HG03159 (cell line): Measurements from ENCODE around the gene KLHL42.

Source experiments
- ATAC-seq: cut with Tn5 transposase; IDR thresholded peaks from one replicate; pipeline ENCODE4 v1.9.1; 2021; ENCODE audit warnings: mild to moderate bottlenecking, moderate library complexity; ENCODE audit not compliant: unreplicated experiment

Gene KLHL42

GRCh38 chr12:27780612-27781408 lies 777 bp downstream of the KLHL42 start:
- peak; percentile 32 for ATAC-seq

GRCh38 chr12:27781680-27782079 lies 1.6 kb downstream of the KLHL42 start:
- no peak for ATAC-seq

GRCh38 chr12:27782481-27782880 lies 2.4 kb downstream of the KLHL42 start:
- no peak for ATAC-seq

GRCh38 chr12:27785882-27786570 lies 6.0 kb downstream of the KLHL42 start:
- ATAC-seq: no peak

GRCh38 chr12:27787559-27787958 lies 7.5 kb downstream of the KLHL42 start:
- no peak for ATAC-seq

- ATAC-seq: no peak
Measured at GRCh38 chr12:27790179-27790578, 10.1 kb downstream of the KLHL42 start.

GRCh38 chr12:27794818-27795584 lies 15.0 kb downstream of the KLHL42 start:
- ATAC-seq: no peak

GRCh38 chr12:27796128-27796527 lies 16.1 kb downstream of the KLHL42 start:
- no peak for ATAC-seq

- ATAC-seq: no peak
Measured at GRCh38 chr12:27797301-27798025, 17.4 kb downstream of the KLHL42 start.

- ATAC-seq: no peak
Measured at GRCh38 chr12:27800819-27801218, 20.8 kb downstream of the KLHL42 start.

GRCh38 chr12:27801630-27802029 lies 21.6 kb downstream of the KLHL42 start:
- ATAC-seq: no peak

- ATAC-seq: no peak
Measured at GRCh38 chr12:27802511-27802910, 22.5 kb downstream of the KLHL42 start.

- ATAC-seq: no peak
Measured at GRCh38 chr12:27802936-27803335, 22.9 kb downstream of the KLHL42 start.

- no peak for ATAC-seq
Measured at GRCh38 chr12:27805238-27805637, 25.2 kb downstream of the KLHL42 start.

GRCh38 chr12:27806259-27806658 lies 26.2 kb downstream of the KLHL42 start:
- no peak for ATAC-seq

- no peak for ATAC-seq
Measured at GRCh38 chr12:27807063-27807703, 27.1 kb downstream of the KLHL42 start.

GRCh38 chr12:27808841-27809240 lies 28.8 kb downstream of the KLHL42 start:
- ATAC-seq: no peak

- ATAC-seq: no peak
Measured at GRCh38 chr12:27810756-27811155, 30.7 kb downstream of the KLHL42 start.

GRCh38 chr12:27812502-27812901 lies 32.5 kb downstream of the KLHL42 start:
- ATAC-seq: no peak

- ATAC-seq: no peak
Measured at GRCh38 chr12:27814411-27814810, 34.4 kb downstream of the KLHL42 start.
